IPS DF 6.9 (cell line): ENCODE results near the gene CACNA1C.

ENCODE experiments used
- DNase-seq: peaks from one replicate; pipeline ENCODE4 v3.0.0-alpha.2; 2013; ENCODE audit warnings: low read depth, low spot score
- H3K27ac ChIP-seq: one replicate; pipeline ENCODE4 v1.5.1; 2013; ENCODE audit warnings: low read length, control low read depth
- H3K27me3 ChIP-seq: 2 replicates; pipeline ENCODE4 v1.6.1; 2013; ENCODE audit warnings: mild to moderate bottlenecking, low read length; ENCODE audit not compliant: control insufficient read depth, insufficient read depth
- H3K36me3 ChIP-seq: 2 replicates; pipeline ENCODE4 v1.6.1; 2013; ENCODE audit warnings: low read length; ENCODE audit not compliant: control insufficient read depth, insufficient read depth
- H3K4me1 ChIP-seq: 2 replicates; pipeline ENCODE4 v1.6.1; 2013; ENCODE audit warnings: low read length; ENCODE audit not compliant: control insufficient read depth, insufficient read depth
- H3K4me3 ChIP-seq: 2 replicates; pipeline ENCODE4 v1.5.1; 2013; ENCODE audit warnings: mild to moderate bottlenecking, low read length
- H3K9me3 ChIP-seq: 2 replicates; pipeline ENCODE4 v1.6.1; 2013; ENCODE audit warnings: low read length, inconsistent platforms; ENCODE audit not compliant: control insufficient read depth, insufficient read depth
- whole genome bisulfite sequencing: extraction: QIAGEN DNeasy Blood & Tissue Kit; methylation state at CpG from one replicate; pipeline ENCODE4 v1.1.7; 2013; ENCODE audit warnings: mixed read lengths, missing lambda C conversion rate; ENCODE audit not compliant: insufficient read length, insufficient coverage; 5-methylcytosine and 5-hydroxymethylcytosine counted together

The CACNA1C gene

DNA sequence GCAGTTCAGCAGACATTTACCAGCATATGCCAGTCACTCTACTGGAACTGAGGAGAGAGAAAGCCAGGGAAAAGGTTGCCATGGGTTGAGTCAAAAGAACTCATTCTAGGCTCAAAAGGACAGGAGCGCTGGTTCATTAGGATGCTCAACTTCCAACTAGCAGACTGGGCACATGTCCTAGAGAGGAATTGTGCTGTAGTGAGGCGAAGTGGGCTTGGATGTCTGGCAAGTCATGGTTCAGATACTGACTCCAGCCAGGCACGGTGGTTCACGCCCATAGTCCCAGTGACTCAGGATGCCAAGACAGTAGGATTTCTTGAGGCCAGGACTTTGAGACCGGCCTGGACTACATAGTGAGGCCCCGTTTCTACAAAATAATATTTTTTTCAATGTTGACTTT lies 281.5 kb downstream of the CACNA1C start:
- no peak overlapping the region for H3K4me3 ChIP-seq
- no CpG with 5 or more reads among the region's 6 CpGs for WGBS
- no peaks in the 10 kb centered on the region for H3K27me3 ChIP-seq
- no peak for DNase-seq
- H3K9me3 ChIP-seq: no peaks in the 10 kb centered on the region
- H3K36me3 ChIP-seq: no peaks in the 10 kb centered on the region
- peaks cover 1% of the 10 kb centered on the region; the same call in 1 of the 2 replicates for H3K4me1 ChIP-seq
- no peak overlapping the region for H3K27ac ChIP-seq

DNA sequence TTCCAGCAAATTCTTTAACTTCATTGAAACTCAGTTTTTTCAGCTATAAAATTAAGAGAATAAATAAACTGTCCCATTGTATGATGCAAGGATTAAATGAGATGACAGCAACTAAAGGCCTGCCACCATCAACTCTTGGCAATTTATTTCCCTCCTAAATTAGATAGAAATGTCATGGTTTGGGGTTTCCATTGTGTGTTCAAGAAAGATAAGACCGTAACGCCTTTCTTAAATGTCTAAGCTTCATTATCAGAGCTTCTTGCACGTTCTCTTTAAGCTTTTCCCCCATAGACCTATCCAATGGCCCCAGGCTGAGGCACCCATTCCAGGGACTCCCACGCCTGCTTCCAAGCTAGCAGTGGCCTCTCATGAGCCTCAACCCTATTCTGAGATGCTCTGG lies 281.9 kb downstream of the CACNA1C start:
- no CpG with 5 or more reads among the region's 4 CpGs for WGBS
- peaks cover 1% of the 10 kb centered on the region; the same call in 1 of the 2 replicates for H3K4me1 ChIP-seq
- no peak for DNase-seq

DNA sequence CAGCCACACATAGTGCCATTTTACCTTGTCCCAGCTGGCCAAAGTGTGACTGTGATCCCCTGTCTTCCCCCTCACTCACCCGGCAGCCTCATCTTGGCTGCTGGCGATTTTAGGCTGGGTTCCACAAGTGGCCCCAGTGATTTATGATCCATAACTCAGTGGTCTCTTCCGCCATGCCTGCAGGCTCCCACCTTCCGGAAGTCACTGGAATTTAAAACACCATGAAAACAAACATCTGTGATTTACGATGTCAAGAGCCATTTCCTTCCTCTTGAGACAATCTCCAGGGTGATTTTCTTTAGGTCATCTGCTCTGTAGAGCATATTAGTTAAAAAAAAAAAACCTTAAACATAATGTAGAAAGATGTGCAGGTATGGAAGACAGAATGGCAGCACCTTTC lies 282.3 kb downstream of the CACNA1C start:
- Histone ChIP-seq H3K4me3 (no peak overlapping the region), H3K9me3 (no peaks in the 10 kb centered on the region), H3K36me3 (no peaks in the 10 kb centered on the region), H3K27ac (no peak overlapping the region), H3K27me3 (no peaks in the 10 kb centered on the region), H3K4me1 (peaks cover 1% of the 10 kb centered on the region; the same call in 1 of the 2 replicates)
- WGBS: no CpG with 5 or more reads among the region's 5 CpGs
- DNase-seq: no peak

More for the DNA sequence above, 281.9 kb downstream of the CACNA1C start:
- H3K27ac ChIP-seq: no peak overlapping the region
- H3K36me3 ChIP-seq: no peaks in the 10 kb centered on the region
- no peaks in the 10 kb centered on the region for H3K9me3 ChIP-seq
- H3K4me3 ChIP-seq: no peak overlapping the region
- no peaks in the 10 kb centered on the region for H3K27me3 ChIP-seq

GRCh38 chr12:2335513-2335912 lies 282.7 kb downstream of the CACNA1C start:
- WGBS: no CpG with 5 or more reads among the region's 3 CpGs
- no peak for DNase-seq
- Histone ChIP-seq H3K4me1 (peaks cover 1% of the 10 kb centered on the region; the same call in 1 of the 2 replicates), H3K4me3 (no peak overlapping the region), H3K36me3 (no peaks in the 10 kb centered on the region), H3K9me3 (no peaks in the 10 kb centered on the region), H3K27ac (no peak overlapping the region), H3K27me3 (no peaks in the 10 kb centered on the region)

DNA sequence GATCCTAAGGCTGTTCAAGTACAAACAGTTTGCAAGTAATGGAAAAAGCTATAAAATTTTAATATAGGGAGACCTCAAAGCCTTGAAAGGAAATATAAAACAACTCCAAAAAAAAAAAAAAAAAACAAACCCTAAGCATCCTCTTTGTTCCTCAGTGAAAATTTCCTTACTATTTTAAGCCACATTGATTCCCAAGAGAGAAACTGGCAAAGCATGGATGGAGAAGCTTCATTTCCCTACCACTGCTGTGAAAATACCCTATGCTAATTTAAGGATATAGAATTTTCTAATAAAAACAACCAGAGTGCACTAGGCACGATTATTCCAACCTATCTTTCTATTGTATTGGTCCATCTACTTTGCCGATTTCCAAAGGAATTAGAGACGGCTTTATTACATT lies 283.1 kb downstream of the CACNA1C start:
- DNase-seq: no peak
- no peaks in the 10 kb centered on the region for H3K36me3 ChIP-seq
- no peaks in the 10 kb centered on the region for H3K27me3 ChIP-seq
- no CpG with 5 or more reads among the region's 3 CpGs for WGBS
- H3K4me3 ChIP-seq: no peak overlapping the region
- H3K4me1 ChIP-seq: peaks cover 1% of the 10 kb centered on the region; the same call in 1 of the 2 replicates
- no peaks in the 10 kb centered on the region for H3K9me3 ChIP-seq
- no peak overlapping the region for H3K27ac ChIP-seq

- WGBS: no CpG with 5 or more reads among the region's 5 CpGs
- Histone ChIP-seq H3K4me1 (peaks cover 1% of the 10 kb centered on the region; the same call in 1 of the 2 replicates), H3K4me3 (no peak overlapping the region), H3K9me3 (no peaks in the 10 kb centered on the region), H3K36me3 (no peaks in the 10 kb centered on the region), H3K27me3 (no peaks in the 10 kb centered on the region), H3K27ac (no peak overlapping the region)
- DNase-seq: no peak
These were observed 283.6 kb downstream of the CACNA1C start for GRCh38 chr12:2336409-2336829.

DNA sequence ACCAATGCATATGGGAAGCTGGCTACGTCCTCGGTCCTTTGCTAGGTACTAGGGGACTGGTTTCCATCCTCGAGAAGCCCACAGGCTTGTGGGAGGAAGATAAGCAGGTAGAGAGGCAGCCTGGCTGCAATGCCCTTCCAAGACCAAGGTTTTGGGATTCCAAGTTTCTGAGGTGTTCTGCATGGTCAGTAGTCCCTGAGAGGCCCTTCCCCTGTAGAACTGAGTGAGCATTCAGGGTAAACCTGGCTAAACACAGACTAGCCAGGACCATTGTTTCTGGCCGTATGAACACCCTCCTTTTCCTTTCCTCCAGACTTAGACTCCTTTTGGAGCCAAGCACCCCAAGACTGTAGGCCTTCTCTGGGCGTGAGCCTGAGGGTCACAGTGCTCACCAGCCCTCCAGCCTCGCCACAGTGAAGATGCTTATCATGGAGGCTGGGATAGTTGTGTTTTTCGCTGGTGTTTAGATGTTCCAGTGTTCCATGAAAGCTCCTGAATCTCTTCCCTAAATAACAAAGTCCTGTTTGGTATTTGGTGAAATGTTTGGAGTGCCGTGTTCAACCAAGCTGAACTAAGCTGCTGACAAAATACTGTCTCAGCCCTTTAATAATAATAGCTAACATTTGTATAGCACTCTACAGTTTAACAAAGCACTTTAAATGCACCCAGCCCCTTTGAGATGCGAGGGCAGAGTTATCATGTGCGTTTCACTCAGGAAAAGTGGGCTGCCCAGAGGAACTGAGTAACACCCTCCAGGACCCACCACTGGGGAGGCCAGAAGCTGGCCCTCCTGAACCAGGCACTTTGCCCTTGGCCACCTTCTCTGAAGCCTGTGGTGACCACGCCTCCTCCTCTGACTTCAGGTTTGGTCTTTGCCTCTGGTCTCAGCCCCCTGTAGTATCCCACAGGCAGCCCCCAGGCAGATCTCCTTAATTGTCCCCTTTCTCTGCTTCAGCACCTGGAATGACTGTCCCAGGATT lies 284.5 kb downstream of the CACNA1C start:
- DNase-seq: no peak
- Histone ChIP-seq H3K27ac (no peak overlapping the region), H3K27me3 (no peaks in the 10 kb centered on the region), H3K9me3 (no peaks in the 10 kb centered on the region), H3K4me1 (peaks cover 1% of the 10 kb centered on the region; the same call in 1 of the 2 replicates), H3K4me3 (no peak overlapping the region), H3K36me3 (no peaks in the 10 kb centered on the region)
- WGBS: no CpG with 5 or more reads among the region's 11 CpGs

GRCh38 chr12:2338381-2338780 lies 285.6 kb downstream of the CACNA1C start:
- Histone ChIP-seq H3K4me1 (peaks cover under 1% of the 10 kb centered on the region; the same call in 1 of the 2 replicates), H3K27ac (no peak overlapping the region), H3K9me3 (no peaks in the 10 kb centered on the region), H3K36me3 (no peaks in the 10 kb centered on the region), H3K27me3 (no peaks in the 10 kb centered on the region; the same call in 1 of the 2 replicates), H3K4me3 (no peak overlapping the region)
- DNase-seq: no peak
- no CpG with 5 or more reads among the region's 5 CpGs for WGBS

DNA sequence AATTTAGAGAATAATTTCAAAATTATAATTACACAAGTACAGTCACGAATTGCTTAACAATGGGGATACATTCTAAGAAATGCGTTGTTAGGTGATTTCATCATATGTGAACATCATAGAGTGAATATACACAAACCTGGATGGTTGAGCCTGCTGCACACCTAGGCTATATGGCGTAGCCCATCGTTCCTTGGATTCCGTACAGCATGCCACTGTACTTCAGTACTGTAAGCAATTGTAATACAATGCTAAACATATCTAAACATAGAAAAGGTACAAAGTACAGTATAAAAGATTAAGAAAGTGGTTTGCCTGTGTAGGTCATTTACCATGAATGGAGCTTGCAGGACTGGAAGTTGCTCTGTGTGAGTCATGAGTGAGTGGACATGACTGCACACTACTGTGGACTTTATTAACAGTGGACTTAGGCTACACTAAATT lies 286.2 kb downstream of the CACNA1C start:
- Histone ChIP-seq H3K4me3 (no peak overlapping the region), H3K27ac (no peak overlapping the region), H3K9me3 (no peaks in the 10 kb centered on the region), H3K27me3 (no peaks in the 10 kb centered on the region; the same call in 1 of the 2 replicates), H3K36me3 (no peaks in the 10 kb centered on the region), H3K4me1 (peaks cover 2% of the 10 kb centered on the region; the same call in 1 of the 2 replicates)
- no CpG with 5 or more reads among the region's 5 CpGs for WGBS
- DNase-seq: no peak

GRCh38 chr12:2341051-2341751 lies 288.4 kb downstream of the CACNA1C start:
- no peak overlapping the region for H3K27ac ChIP-seq
- peaks cover 5% of the 10 kb centered on the region for H3K4me1 ChIP-seq
- no peak overlapping the region for H3K4me3 ChIP-seq
- no peaks in the 10 kb centered on the region for H3K36me3 ChIP-seq
- DNase-seq: no peak
- H3K9me3 ChIP-seq: no peaks in the 10 kb centered on the region
- WGBS: no CpG with 5 or more reads among the region's 15 CpGs
- no peaks in the 10 kb centered on the region; the same call in 1 of the 2 replicates for H3K27me3 ChIP-seq
